ENCODE data around the gene CLSTN3.

- TF ChIP-seq MEIS2 (CRISPR knock-in tag; IDR thresholded peaks at IDR 0.05) (no peak), JUN (CRISPR knock-in tag; IDR thresholded peaks at IDR 0.05) (no peak), CTCF (CRISPR knock-in tag; IDR thresholded peaks at IDR 0.05) (no peak), EP300 (IDR thresholded peaks at IDR 0.05; ENCODE audit: low read depth in 2 of 2, low read length in 2 of 2) (no peak), EP300 (CRISPR knock-in tag; IDR thresholded peaks at IDR 0.05; ENCODE audit: borderline replicate concordance) (no peak), TBP (CRISPR knock-in tag; IDR thresholded peaks at IDR 0.05) (no peak), DNMT3B (CRISPR knock-in tag; conservative IDR thresholded peaks at IDR 0.05) (no peak), POLR2AphosphoS5 (IDR thresholded peaks at IDR 0.05; ENCODE audit: low read depth, low read length) (no peak), HMG20B (CRISPR knock-in tag; conservative IDR thresholded peaks at IDR 0.05) (no peak)
Observed at GRCh38 chr12:7143564-7143963, 13.4 kb downstream of the CLSTN3 start.

Data from HepG2 (cell line).